ENCODE measurements around the gene STX1B.
A peak's percentile ranks its signal among the peaks of the same experiment; 100 is the strongest.

STX1B gene

DNA sequence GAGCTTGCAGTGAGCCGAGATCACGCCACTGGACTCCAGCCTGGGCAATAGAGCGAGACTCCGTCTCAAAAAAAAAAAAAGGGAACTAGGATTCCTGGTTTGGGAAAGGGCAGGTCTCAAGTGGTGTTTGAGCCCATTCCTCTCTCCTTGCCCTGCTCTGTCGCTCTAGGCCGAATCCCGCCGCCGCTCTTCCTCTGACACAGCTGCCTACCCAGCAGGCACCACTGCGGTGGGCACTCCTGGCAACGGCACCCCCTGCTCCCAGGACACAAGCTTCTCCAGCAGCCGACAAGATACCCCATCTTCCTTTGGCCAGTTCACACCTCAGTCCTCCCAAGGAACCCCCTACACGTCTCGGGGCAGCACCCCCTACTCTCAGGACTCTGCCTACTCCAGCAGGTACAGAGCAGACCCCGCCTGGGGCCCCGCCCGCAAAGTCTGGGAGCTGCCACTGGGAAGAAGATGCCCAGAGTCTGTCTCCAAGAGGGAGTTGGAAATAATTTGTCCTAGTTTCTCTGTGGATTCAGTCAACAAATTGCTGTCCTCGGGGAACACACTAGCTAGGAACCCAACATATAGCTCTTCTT is 46.4 kb downstream of the STX1B start:
- no peak overlapping the region for H3K4me3 ChIP-seq (ENCODE audit: low read depth, low read length)
- no peak for DNase-seq (ENCODE audit: low read depth)
- in situ Hi-C loops (cut with HindIII; ENCODE audit: low sequenced_read_pairs) = no loop called here
- TF ChIP-seq, protein P1, sequence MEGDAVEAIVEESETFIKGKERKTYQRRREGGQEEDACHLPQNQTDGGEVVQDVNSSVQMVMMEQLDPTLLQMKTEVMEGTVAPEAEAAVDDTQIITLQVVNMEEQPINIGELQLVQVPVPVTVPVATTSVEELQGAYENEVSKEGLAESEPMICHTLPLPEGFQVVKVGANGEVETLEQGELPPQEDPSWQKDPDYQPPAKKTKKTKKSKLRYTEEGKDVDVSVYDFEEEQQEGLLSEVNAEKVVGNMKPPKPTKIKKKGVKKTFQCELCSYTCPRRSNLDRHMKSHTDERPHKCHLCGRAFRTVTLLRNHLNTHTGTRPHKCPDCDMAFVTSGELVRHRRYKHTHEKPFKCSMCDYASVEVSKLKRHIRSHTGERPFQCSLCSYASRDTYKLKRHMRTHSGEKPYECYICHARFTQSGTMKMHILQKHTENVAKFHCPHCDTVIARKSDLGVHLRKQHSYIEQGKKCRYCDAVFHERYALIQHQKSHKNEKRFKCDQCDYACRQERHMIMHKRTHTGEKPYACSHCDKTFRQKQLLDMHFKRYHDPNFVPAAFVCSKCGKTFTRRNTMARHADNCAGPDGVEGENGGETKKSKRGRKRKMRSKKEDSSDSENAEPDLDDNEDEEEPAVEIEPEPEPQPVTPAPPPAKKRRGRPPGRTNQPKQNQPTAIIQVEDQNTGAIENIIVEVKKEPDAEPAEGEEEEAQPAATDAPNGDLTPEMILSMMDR (IDR thresholded peaks at IDR 0.05; ENCODE audit: low read depth, low read length, missing control alignments) = no peak

DNA sequence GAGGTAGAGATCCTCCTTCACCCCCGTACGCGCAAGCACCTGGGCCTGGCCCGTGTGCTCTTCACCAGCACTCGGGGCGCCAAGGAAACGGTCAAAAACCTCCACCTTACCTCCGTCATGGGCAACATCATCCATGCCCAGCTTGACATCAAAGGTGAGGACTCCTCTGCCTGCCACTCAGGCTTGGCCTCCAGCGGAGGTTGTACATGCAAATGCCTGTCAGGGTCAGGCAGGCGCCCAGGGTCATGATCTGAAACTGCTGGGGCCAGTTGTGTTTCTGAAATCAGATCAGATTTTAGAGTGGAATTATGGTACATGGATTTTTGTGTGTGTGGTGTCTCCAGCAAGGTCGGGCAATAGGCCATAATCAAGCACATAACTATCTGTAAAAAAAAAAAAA is 49.1 kb downstream of the STX1B start:
- TF ChIP-seq, protein P1 (IDR thresholded peaks at IDR 0.05; ENCODE audit: low read depth, low read length, missing control alignments) = no peak
- H3K4me3 ChIP-seq (ENCODE audit: low read depth, low read length) = no peak overlapping the region
- in situ Hi-C loops (cut with HindIII; ENCODE audit: low sequenced_read_pairs) = no loop called here
- DNase-seq (ENCODE audit: low read depth) = no peak

DNA sequence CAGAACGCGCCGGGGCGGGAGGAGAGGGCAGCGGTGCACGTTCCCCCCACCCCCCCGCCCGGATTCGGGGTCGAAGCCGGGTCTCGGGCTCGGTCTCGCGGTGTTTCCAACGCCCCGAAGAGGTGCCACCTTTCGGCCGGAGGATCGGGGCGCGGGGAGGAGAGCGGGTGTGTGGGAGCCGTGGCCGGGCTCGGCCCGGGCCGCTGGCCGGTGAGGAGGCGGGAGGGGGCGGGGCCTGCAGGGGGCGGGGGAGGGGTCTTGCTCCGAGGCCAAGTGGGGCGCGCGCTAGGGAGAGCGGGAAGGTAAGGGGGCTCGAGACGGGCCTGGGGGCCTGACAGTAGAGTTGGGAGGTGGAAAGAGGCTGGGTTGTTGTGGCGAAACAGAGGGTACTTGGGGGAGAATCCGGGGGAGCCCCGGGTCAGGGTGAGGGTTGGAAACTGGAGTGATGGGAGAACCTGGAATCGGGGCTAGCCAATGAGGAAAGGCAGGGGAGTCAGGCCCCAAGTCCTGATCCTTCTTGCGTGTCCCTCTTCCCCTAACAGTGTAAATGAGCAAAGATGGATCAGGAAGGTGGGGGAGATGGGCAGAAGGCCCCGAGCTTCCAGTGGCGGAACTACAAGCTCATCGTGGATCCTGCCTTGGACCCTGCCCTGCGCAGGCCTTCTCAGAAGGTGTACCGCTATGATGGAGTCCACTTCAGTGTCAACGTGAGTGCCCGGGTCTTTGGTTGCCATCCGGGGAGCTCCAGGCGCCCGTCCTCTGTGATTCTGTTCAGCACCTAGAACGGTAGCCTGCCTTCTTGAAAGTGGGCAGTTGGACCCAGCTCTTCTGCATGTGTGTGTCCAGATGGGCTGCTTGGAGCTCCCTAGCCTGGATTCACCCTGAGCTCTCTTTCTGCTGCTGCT is 52.0 kb downstream of the STX1B start:
- peak overlapping the region; percentile 82 for H3K4me3 ChIP-seq (ENCODE audit: low read depth, low read length)
- in situ Hi-C loops (cut with HindIII; ENCODE audit: low sequenced_read_pairs) = no loop called here
- TF ChIP-seq, protein P1 (IDR thresholded peaks at IDR 0.05; ENCODE audit: low read depth, low read length, missing control alignments) = no peak
- DNase-seq (ENCODE audit: low read depth) = no peak

DNA sequence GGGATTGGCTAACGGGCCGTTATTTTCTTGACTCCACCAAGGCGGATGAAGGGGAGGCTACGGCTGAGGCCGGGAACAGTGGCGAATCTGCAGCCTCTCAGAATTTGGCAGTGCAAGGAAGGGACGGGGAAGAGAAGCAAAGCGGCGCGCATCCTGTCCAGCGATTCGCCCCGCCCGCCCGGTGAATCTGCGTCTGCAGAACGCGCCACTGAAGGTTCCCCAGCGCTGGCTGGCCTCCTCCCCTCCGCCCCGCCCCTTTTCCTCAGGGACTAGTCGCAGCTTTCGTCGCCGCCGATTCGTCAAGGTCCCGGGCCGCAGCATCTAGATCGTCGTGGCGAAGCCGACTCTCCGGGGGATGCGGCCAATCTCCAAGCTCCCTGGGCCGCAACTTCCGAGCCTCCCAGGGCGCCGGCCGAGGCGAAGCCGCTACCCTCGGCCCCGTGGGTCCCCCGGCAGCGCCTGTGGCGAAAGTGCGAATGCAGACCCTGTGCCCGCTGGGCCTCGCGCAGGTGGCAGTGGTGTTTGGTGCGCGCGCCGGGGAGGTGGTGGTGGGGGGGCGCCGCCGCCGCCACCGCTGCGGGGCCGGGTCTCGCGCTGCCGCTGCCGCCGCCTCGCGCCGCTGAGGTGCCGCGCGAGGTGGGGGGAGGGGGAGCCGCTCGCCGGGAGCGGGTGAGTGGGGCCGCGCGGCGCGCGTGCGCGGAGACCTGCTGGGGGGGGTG is 52.8 kb downstream of the STX1B start, which contains the start of gene SETD1A:
Gene SETD1A (plus strand): TSS at position 299 of the 719 bp plus-strand sequence. CDS start 978 bp downstream, outside the sequence.
- TF ChIP-seq, protein P1 (IDR thresholded peaks at IDR 0.05; ENCODE audit: low read depth, low read length, missing control alignments) = no peak
- peak; percentile 89 for DNase-seq (ENCODE audit: low read depth)
- H3K4me3 ChIP-seq (ENCODE audit: low read depth, low read length) = peak within 1 kb of the TSS; percentile 82
- in situ Hi-C loops (cut with HindIII; ENCODE audit: low sequenced_read_pairs) = no loop called here

DNA sequence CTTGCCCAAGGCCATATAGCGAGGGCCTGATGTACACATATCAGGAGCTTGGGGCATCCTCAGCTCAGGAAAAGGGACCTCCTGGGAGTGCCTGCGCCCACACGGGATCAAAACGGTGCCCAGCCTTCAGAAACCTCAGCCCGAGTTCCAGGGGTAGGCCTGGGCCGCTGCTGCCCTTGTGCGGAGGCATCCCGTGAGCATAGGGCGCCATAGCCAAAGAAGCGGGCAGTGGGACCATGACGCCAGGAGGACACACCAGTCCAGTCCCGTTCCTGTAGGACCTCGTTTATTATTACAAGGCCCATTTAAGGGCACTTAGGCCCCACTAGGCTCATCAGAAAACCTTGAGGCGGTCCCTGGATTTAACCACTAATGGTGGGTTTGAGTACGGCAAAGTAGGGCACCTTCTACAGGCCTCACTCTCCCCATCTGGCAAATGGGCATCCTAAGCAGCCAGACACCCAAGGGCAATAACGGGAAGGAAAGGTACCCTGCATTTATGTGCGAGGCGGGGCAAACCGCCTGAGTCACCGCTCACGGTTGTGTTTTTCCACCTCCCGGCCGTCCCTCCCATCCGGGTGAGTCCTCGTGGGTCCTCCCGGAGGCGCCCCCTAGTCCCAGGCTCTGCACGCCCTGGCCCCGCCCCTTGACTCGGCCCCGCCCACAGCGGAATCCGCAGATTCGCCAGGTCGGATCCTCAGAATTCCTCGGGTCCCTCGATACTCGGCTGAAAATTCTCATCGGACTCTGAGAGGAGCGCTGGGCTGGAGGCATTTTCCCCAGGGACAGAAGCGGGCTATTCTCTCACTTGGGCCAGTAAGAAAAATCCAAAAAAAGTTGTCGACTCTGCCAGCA is 53.6 kb downstream of the STX1B start:
- peak; percentile 48 for DNase-seq (ENCODE audit: low read depth)
- in situ Hi-C loops (cut with HindIII; ENCODE audit: low sequenced_read_pairs) = no loop called here
- TF ChIP-seq, protein P1 (IDR thresholded peaks at IDR 0.05; ENCODE audit: low read depth, low read length, missing control alignments) = peak; percentile 34
- H3K4me3 ChIP-seq (ENCODE audit: low read depth, low read length) = peak overlapping the region; percentile 82
